GM21619 (cell line): ENCODE measurements around the gene TNFSF9.
"Not testable (repeated sequence)": the region's sequence is repeated elsewhere in the genome, so short reads cannot be mapped to it uniquely, and the experiment has no call there.

Experiments
- ATAC-seq: cut with Tn5 transposase; IDR thresholded peaks from one replicate; pipeline ENCODE4 v1.9.1; 2021; ENCODE audit not compliant: unreplicated experiment

Gene TNFSF9

DNA sequence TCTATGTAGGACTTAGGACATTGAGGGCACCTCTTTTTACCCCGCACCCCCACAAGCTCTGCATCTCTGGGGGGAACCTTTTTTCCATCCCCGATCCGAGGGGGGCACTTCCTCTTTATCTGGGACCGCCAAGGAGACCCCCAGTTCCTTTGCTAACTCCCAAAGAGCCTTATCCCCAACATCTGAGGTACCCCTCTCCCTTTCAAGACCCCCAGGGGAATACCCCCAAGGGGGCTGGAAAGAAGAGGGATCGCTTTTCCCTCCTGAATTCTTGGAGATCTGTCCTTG, 1.1 kb downstream of the TNFSF9 start:
- ATAC-seq = no peak

DNA sequence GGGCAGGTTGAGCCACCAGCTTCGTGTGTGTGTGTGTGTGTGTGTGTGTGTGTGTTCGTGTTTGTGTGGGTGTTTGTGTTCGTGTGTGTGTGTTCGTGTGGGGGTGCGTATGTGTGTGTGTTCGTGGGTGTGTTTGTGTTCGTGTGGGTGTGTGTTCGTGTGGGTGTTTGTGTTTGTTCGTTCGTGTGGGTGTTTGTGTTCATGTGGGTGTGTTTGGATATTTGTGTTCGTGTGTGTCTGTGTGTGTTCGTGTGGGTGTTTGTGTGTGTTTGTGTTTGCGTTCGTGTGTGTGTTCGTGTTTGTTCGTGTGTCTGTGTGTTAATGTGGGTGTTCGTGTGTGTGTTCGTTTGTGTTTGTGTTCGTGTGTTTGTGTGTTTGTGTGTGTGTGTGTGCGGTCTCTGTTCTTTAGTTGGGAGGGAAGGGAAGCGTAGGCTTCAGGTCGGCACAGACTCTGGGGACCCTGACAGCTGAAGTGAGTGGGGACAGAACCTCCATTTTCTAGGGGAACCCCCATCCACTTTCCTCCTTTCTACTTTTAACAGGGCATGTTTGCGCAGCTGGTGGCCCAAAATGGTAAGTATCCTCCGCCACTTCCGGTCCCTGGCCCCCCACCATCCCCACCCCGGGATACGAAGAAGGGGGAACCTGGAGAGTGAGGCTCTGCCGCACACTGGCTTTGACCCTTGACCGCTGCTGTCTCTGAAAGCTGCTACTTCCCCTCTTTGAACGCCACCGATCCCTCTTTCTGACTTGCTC, 1.6 kb downstream of the TNFSF9 start:
- ATAC-seq = no peak

GRCh38 chr19:6533000-6533328, 2.1 kb downstream of the TNFSF9 start:
- ATAC-seq = no peak

GRCh38 chr19:6533746-6534418, 3.1 kb downstream of the TNFSF9 start:
- ATAC-seq = no peak

- ATAC-seq = no peak
Measured at GRCh38 chr19:6534451-6535093, 3.7 kb downstream of the TNFSF9 start.

DNA sequence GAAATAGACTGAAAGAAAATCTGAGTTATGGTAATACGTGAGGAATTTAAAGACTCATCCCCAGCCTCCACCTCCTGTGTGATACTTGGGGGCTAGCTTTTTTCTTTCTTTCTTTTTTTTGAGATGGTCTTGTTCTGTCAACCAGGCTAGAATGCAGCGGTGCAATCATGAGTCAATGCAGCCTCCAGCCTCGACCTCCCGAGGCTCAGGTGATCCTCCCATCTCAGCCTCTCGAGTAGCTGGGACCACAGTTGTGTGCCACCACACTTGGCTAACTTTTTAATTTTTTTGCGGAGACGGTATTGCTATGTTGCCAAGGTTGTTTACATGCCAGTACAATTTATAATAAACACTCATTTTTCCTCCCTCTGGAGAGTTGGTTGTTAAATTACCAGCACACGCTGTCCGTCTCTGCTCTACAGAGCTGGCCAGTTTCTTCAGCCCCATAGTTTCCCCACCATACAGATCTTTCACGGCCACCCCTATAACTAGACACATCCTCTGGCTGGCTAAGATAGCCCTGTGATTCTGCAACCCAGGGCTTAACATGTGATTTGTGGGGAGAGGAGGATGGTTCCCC, 4.8 kb downstream of the TNFSF9 start:
- ATAC-seq = no peak

DNA sequence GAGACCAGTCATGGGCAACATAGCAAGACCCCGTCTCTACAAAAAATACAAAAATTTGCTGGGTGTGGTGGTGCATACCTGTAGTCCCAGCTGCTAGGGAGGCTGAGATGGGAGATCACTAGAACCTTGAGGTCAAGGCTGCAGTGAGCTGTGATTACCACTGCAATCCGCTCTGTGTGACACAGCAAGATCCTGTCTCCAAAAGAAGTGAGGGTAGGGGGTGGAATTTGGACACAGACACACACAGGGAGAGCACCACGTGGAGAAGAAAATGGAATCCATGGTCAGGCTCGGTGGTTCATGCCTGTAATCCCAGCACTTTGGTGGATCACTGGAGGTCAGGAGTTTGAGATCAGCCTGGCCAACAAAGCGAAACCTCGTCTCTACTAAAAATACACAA, 8.7 kb downstream of the TNFSF9 start:
- no peak for ATAC-seq

DNA sequence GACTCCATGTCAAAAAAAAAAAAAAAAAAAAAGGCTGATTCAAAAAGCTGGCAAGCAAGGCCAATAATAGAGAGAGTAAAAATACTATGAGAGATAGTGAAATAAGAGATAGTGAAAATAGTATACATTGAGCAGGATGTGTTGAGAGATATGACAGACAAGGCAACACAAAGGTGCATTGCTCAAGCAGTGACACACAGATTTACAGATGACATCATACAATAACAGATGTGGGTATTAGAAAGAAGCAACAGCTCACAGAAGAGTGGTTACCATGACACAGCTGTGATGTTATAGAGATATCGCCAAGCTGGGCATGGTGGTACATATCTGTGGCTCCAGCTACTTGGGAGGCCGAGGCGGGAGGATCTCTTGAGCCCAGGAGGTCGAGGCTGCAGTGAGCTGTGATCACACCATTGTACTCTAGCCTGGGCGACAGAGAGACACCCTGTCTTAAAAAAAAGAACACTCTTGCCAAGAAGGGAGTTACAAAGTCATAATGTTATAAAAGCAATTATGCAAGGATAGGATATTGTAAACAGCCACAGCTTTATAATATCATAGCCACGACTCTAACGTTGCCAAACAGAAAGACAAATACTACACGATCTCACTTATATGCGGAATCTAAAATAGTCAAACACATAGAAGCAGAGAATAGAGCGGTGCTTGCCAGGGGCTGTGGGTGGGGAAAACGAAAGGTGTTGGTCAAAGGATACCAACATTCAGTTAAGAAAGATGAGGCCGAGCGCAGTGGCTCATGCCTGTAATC, 10.3 kb downstream of the TNFSF9 start:
- no peak for ATAC-seq

GRCh38 chr19:6543866-6544347, 13.1 kb downstream of the TNFSF9 start:
- ATAC-seq = no peak

- ATAC-seq = not testable (repeated sequence)
Measured at GRCh38 chr19:6550679-6551078, 19.9 kb downstream of the TNFSF9 start.

- ATAC-seq = no peak
Measured at GRCh38 chr19:6551091-6551490, 20.3 kb downstream of the TNFSF9 start.

GRCh38 chr19:6551607-6552450, 21.0 kb downstream of the TNFSF9 start:
- no peak for ATAC-seq

DNA sequence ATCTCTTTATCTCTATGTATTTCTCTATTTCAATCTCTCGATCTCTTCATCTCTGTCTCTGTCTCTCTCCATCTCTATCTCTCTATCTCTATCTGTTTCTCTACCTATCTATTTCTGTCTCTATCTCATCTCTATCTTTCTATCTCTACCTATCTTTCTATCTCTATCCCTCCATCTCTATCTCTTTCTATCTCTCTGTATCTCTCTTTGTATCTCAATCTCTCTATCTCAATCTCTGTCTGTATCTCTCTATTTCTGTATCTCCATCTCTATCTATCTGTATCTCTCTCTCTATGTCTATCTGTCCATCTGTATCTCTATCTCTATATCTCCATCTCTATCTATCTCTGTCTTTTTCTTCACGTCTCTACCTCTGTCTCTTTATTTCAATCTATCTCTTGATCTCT, 25.2 kb downstream of the TNFSF9 start:
- no peak for ATAC-seq

DNA sequence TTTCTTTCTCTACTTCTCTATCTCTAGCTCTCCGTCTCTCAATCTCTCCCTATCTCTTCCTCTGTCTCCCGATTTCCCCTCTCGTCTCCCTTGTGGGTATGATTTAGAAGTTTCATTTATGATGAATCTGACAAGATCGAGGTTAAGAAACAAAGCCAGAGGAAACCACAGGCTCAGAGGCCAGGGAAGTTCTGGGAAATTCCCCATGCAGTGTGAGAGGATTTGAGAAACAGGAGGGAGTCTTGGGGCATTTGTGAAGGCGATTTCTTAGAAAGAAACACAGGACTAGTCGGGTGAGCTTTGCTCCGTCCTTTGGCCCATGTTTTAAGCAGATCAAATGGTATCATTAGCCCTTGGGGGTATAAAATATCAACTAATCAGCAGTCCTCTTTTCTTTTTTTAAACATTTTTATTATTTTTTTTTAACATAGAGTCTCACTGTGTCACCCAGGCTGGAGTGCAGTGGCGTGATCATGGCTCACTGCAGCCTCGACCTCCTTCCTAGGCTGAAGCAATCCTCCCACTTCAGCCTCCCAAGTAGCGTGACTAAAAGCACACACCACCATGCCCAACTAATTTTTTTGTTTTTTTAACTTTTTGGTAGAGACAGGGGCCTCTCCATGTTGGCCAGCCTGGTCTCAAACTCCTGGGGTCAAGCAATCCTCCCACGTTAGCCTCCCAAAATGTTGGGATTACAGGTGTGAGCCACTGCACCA, 25.8 kb downstream of the TNFSF9 start:
- no peak for ATAC-seq

GRCh38 chr19:6562437-6562836, 31.6 kb downstream of the TNFSF9 start:
- ATAC-seq = not testable (repeated sequence)

GRCh38 chr19:6564393-6564792, 33.6 kb downstream of the TNFSF9 start:
- no peak for ATAC-seq

GRCh38 chr19:6566727-6567126, 35.9 kb downstream of the TNFSF9 start:
- not testable (repeated sequence) for ATAC-seq

GRCh38 chr19:6568010-6568526, 37.2 kb downstream of the TNFSF9 start:
- no peak for ATAC-seq

GRCh38 chr19:6568816-6569215, 38.0 kb downstream of the TNFSF9 start:
- ATAC-seq = no peak
